ENCODE measurements around the gene LUZP1.
A peak's percentile ranks its signal among the peaks of the same experiment; 100 is the strongest.

Gene LUZP1

GRCh38 chr1:23168445-23169194, at the start of gene LUZP1 (continued):
- TF ChIP-seq ZNF555 (tag by site-specific recombination; conservative IDR thresholded peaks at IDR 0.05) = no peak
- TF ChIP-seq ZNF707 (tag by site-specific recombination; IDR thresholded peaks at IDR 0.05) = no peak
- TF ChIP-seq ZSCAN16 (tag by site-specific recombination; IDR thresholded peaks at IDR 0.05) = 0 out of 2 replicates have a peak, but pooled peaks have one; percentile 52
- peak; percentile 98 for TF ChIP-seq ATF2 (tag by site-specific recombination; IDR thresholded peaks at IDR 0.05; ENCODE audit: low read depth)
- TF ChIP-seq ZNF558 (tag by site-specific recombination; IDR thresholded peaks at IDR 0.05) = no peak
- no peak for TF ChIP-seq ZNF585B (tag by site-specific recombination; IDR thresholded peaks at IDR 0.05)
- no peak for TF ChIP-seq ZNF433 (tag by site-specific recombination; IDR thresholded peaks at IDR 0.05; ENCODE audit: low read depth)
- peak; percentile 83 for TF ChIP-seq SP3 (tag by site-specific recombination; IDR thresholded peaks at IDR 0.05)
- no peak for TF ChIP-seq ELK4 (IDR thresholded peaks at IDR 0.05; ENCODE audit: borderline replicate concordance, low read depth, low read length)
- TF ChIP-seq ZNF341 (tag by site-specific recombination; IDR thresholded peaks at IDR 0.05; ENCODE audit: low read depth) = no peak
- no peak for TF ChIP-seq ZNF560 (tag by site-specific recombination; IDR thresholded peaks at IDR 0.05; ENCODE audit: borderline replicate concordance)
- TF ChIP-seq TRIM28 (IDR thresholded peaks at IDR 0.05; ENCODE audit: borderline replicate concordance, low read length) = 0 out of 2 replicates have a peak, but pooled peaks have one; percentile 35
- peak; percentile 65 for TF ChIP-seq ZBTB17 (tag by site-specific recombination; IDR thresholded peaks at IDR 0.05)
- TF ChIP-seq KLF16 (tag by site-specific recombination; IDR thresholded peaks at IDR 0.05) = peak; percentile 38; the same call in 1 of the 2 replicates
- TF ChIP-seq GLIS1 (tag by site-specific recombination; IDR thresholded peaks at IDR 0.05) = no peak
- no peak for TF ChIP-seq SETDB1 (IDR thresholded peaks at IDR 0.05; ENCODE audit: insufficient read length, low read length)
- no peak for TF ChIP-seq ZNF280D (tag by site-specific recombination; IDR thresholded peaks at IDR 0.05)
- TF ChIP-seq ZNF138 (tag by site-specific recombination; IDR thresholded peaks at IDR 0.05; ENCODE audit: borderline replicate concordance) = no peak
- no peak for TF ChIP-seq ZNF133 (tag by site-specific recombination; IDR thresholded peaks at IDR 0.05)
- TF ChIP-seq ZNF302 (tag by site-specific recombination; IDR thresholded peaks at IDR 0.05; ENCODE audit: low read depth) = no peak
- no peak for TF ChIP-seq ZNF174 (tag by site-specific recombination; IDR thresholded peaks at IDR 0.05)
- no peak for TF ChIP-seq ZNF658 (tag by site-specific recombination; IDR thresholded peaks at IDR 0.05)
- peak; percentile 95 for TF ChIP-seq PRDM10 (tag by site-specific recombination; IDR thresholded peaks at IDR 0.05)
- TF ChIP-seq MEIS1 (CRISPR knock-in tag; IDR thresholded peaks at IDR 0.05; ENCODE audit: borderline replicate concordance) = no peak
- no peak; the same call in 1 of the 2 replicates for TF ChIP-seq TSHZ1 (tag by site-specific recombination; IDR thresholded peaks at IDR 0.05; ENCODE audit: borderline replicate concordance)
- TF ChIP-seq ZNF664 (tag by site-specific recombination; IDR thresholded peaks at IDR 0.05) = no peak
- TF ChIP-seq ZNF510 (tag by site-specific recombination; IDR thresholded peaks at IDR 0.05; ENCODE audit: insufficient replicate concordance) = no peak
